OCI-LY1 (cell line): ENCODE data around the gene MCM8.

Experiments used
- H2AFZ ChIP-seq: fragments of 200-600 bp; sonication (generic), shearing (Covaris generic); 2 replicates; pipeline ENCODE4 v1.6.0; 2014; ENCODE audit warnings: antibody characterized with exemption, mild to moderate bottlenecking, low read length
- H3F3A ChIP-seq: fragments of 200-600 bp; sonication (generic), shearing (Covaris generic); 2 replicates; pipeline ENCODE4 v1.6.0; 2014; ENCODE audit warnings: mild to moderate bottlenecking, antibody characterized with exemption, low read length, moderate library complexity; ENCODE audit not compliant: insufficient read depth
- H3K27ac ChIP-seq: fragments of 200-600 bp; sonication (generic); 2 replicates; pipeline ENCODE4 v1.5.1; 2014; ENCODE audit warnings: low read length, mixed run types, mild to moderate bottlenecking, low read depth; ENCODE audit not compliant: poor library complexity, severe bottlenecking
- H3K27me3 ChIP-seq: fragments of 200-600 bp; sonication (generic); 2 replicates; pipeline ENCODE4 v1.6.0; 2014; ENCODE audit warnings: antibody characterized with exemption, mild to moderate bottlenecking, low read length, moderate library complexity; ENCODE audit not compliant: insufficient read depth
- H3K36me3 ChIP-seq: fragments of 200-600 bp; sonication (generic); 2 replicates; pipeline ENCODE4 v1.6.1; 2014; ENCODE audit warnings: mild to moderate bottlenecking, antibody characterized with exemption, low read length, moderate library complexity, mixed read lengths; ENCODE audit not compliant: insufficient read depth
- H3K4me1 ChIP-seq: fragments of 200-600 bp; sonication (generic); 2 replicates; pipeline ENCODE4 v1.5.1; 2014; ENCODE audit warnings: mild to moderate bottlenecking, low read length, moderate library complexity; ENCODE audit not compliant: insufficient read depth, severe bottlenecking
- H3K4me2 ChIP-seq: fragments of 200-600 bp; sonication (generic), shearing (Covaris generic); 2 replicates; pipeline ENCODE4 v1.6.1; 2014; ENCODE audit warnings: low read length
- H3K4me3 ChIP-seq: fragments of 200-600 bp; sonication (generic); 2 replicates; pipeline ENCODE4 v1.5.1; 2014; ENCODE audit warnings: low read length, low read depth, mild to moderate bottlenecking, mixed read lengths; ENCODE audit not compliant: poor library complexity, severe bottlenecking
- H3K79me2 ChIP-seq: fragments of 200-600 bp; shearing (Covaris generic); 2 replicates; pipeline ENCODE4 v1.6.1; 2016; ENCODE audit warnings: mixed run types, low read length, mixed read lengths; ENCODE audit not compliant: insufficient read depth
- H3K9ac ChIP-seq: fragments of 200-600 bp; sonication (generic), shearing (Covaris generic); 2 replicates; pipeline ENCODE4 v1.6.1; 2014; ENCODE audit warnings: mild to moderate bottlenecking, low read length, mixed read lengths
- H3K9me2 ChIP-seq: fragments of 200-600 bp; sonication (generic), shearing (Covaris generic); 2 replicates; pipeline ENCODE4 v1.6.1; 2014; ENCODE audit warnings: low read depth, mild to moderate bottlenecking, low read length, mixed read lengths
- H3K9me3 ChIP-seq: fragments of 200-600 bp; shearing (Covaris generic); 2 replicates; pipeline ENCODE4 v1.6.1; 2014; ENCODE audit warnings: low read length, mixed read lengths
- H4K20me1 ChIP-seq: fragments of 200-600 bp; sonication (generic), shearing (Covaris generic); 2 replicates; pipeline ENCODE4 v1.6.0; 2016; ENCODE audit warnings: mild to moderate bottlenecking, low read length; ENCODE audit not compliant: insufficient read depth
- CTCF ChIP-seq: fragments of 200-600 bp; sonication (generic), shearing (Covaris generic); IDR thresholded peaks from 2 replicates; pipeline ENCODE4 v1.5.1; 2017; ENCODE audit warnings: mild to moderate bottlenecking, antibody characterized with exemption, low read length, moderate library complexity, mixed read lengths
- EZH2 ChIP-seq: fragments of 200-600 bp; sonication (generic), shearing (Covaris generic); IDR thresholded peaks from 2 replicates; pipeline ENCODE4 v1.8.0; 2017; ENCODE audit warnings: borderline replicate concordance, mixed run types, mild to moderate bottlenecking, antibody characterized with exemption, low read length, moderate library complexity, mixed read lengths

Gene MCM8

GRCh38 chr20:5910186-5910585 lies 40.3 kb upstream of the MCM8 start:
- no peak overlapping the region for H3K4me2 ChIP-seq
- TF ChIP-seq CTCF (no peak), EZH2 (no peak)
- H3K27me3 ChIP-seq = no peaks in the 10 kb centered on the region
- H3K9ac ChIP-seq = no peak overlapping the region
- H3K79me2 ChIP-seq = no peaks in the 10 kb centered on the region
- no peaks in the 10 kb centered on the region for H4K20me1 ChIP-seq
- no peaks in the 10 kb centered on the region for H3K36me3 ChIP-seq
- H3K27ac ChIP-seq = no peak overlapping the region
- no peaks in the 10 kb centered on the region for H3K9me3 ChIP-seq
- H3K4me3 ChIP-seq = no peak overlapping the region
- peaks cover 5% of the 10 kb centered on the region for H3K4me1 ChIP-seq
- no peak overlapping the region for H2AFZ ChIP-seq
- no peaks in the 10 kb centered on the region for H3K9me2 ChIP-seq
- no peaks in the 10 kb centered on the region for H3F3A ChIP-seq

GRCh38 chr20:5913166-5913565 lies 37.3 kb upstream of the MCM8 start:
- no peaks in the 10 kb centered on the region for H4K20me1 ChIP-seq
- no peaks in the 10 kb centered on the region for H3F3A ChIP-seq
- no peaks in the 10 kb centered on the region; the same call in 1 of the 2 replicates for H3K27me3 ChIP-seq
- no peak overlapping the region for H3K9ac ChIP-seq
- H3K27ac ChIP-seq = no peak overlapping the region
- H2AFZ ChIP-seq = no peak overlapping the region
- no peaks in the 10 kb centered on the region for H3K79me2 ChIP-seq
- no peak for TF ChIP-seq EZH2
- no peak for TF ChIP-seq CTCF
- no peaks in the 10 kb centered on the region for H3K9me2 ChIP-seq
- no peaks in the 10 kb centered on the region for H3K36me3 ChIP-seq
- no peak overlapping the region for H3K4me2 ChIP-seq
- peaks cover 5% of the 10 kb centered on the region for H3K4me1 ChIP-seq
- H3K4me3 ChIP-seq = no peak overlapping the region
- no peaks in the 10 kb centered on the region for H3K9me3 ChIP-seq

GRCh38 chr20:5914859-5915258 lies 35.6 kb upstream of the MCM8 start:
- no peak overlapping the region for H2AFZ ChIP-seq
- no peaks in the 10 kb centered on the region for H3K79me2 ChIP-seq
- no peaks in the 10 kb centered on the region for H3K9me3 ChIP-seq
- no peaks in the 10 kb centered on the region for H3K36me3 ChIP-seq
- no peaks in the 10 kb centered on the region for H3F3A ChIP-seq
- H3K9ac ChIP-seq = no peak overlapping the region
- no peaks in the 10 kb centered on the region for H3K9me2 ChIP-seq
- no peak overlapping the region for H3K4me3 ChIP-seq
- peaks cover 14% of the 10 kb centered on the region for H3K4me1 ChIP-seq
- no peaks in the 10 kb centered on the region for H4K20me1 ChIP-seq
- no peak overlapping the region for H3K4me2 ChIP-seq
- no peaks in the 10 kb centered on the region; the same call in none of the 2 replicates for H3K27me3 ChIP-seq
- H3K27ac ChIP-seq = no peak overlapping the region
- TF ChIP-seq EZH2 (no peak), CTCF (no peak)
